HTR-8/SVneo (cell line): ENCODE results near the gene ASF1B.
A peak's percentile ranks its signal among the peaks of the same experiment; 100 is the strongest.

ENCODE experiments used
- DNase-seq: peaks from one replicate; pipeline ENCODE4 v3.0.0; 2011; ENCODE audit warnings: low spot score, mixed read lengths; ENCODE audit not compliant: insufficient read length
- FAIRE-seq: peaks from 2 replicates; lab custom pipeline; 2011; peaks lifted over from hg19 to GRCh38; lab: Jason Lieb, UNC

Gene ASF1B

GRCh38 chr19:14112809-14113385 is 23.5 kb downstream of the ASF1B start:
- no peak for FAIRE-seq
- no peak for DNase-seq

GRCh38 chr19:14112051-14112808 is 24.2 kb downstream of the ASF1B start:
- no peak for FAIRE-seq
- DNase-seq, result no peak

GRCh38 chr19:14111486-14111885 is 24.9 kb downstream of the ASF1B start:
- no peak for DNase-seq
- no peak for FAIRE-seq

- no peak for FAIRE-seq
Measured at GRCh38 chr19:14110650-14111049, 25.7 kb downstream of the ASF1B start.

GRCh38 chr19:14107581-14108461 is 28.6 kb downstream of the ASF1B start:
- DNase-seq (no peak), FAIRE-seq (no peak)

More at GRCh38 chr19:14110650-14111049, 25.7 kb downstream of the ASF1B start:
- DNase-seq, result no peak

GRCh38 chr19:14106840-14107239 is 29.5 kb downstream of the ASF1B start:
- no peak for DNase-seq
- no peak for FAIRE-seq

GRCh38 chr19:14105680-14106079 is 30.7 kb downstream of the ASF1B start:
- DNase-seq (no peak), FAIRE-seq (no peak)

GRCh38 chr19:14103310-14103709 is 33.1 kb downstream of the ASF1B start:
- DNase-seq (no peak), FAIRE-seq (no peak)

GRCh38 chr19:14102756-14103155 is 33.6 kb downstream of the ASF1B start:
- DNase-seq (no peak), FAIRE-seq (no peak)

GRCh38 chr19:14102102-14102696 is 34.2 kb downstream of the ASF1B start:
- no peak for FAIRE-seq
- no peak for DNase-seq

GRCh38 chr19:14101003-14101545 is 35.3 kb downstream of the ASF1B start:
- DNase-seq (no peak), FAIRE-seq (no peak)

GRCh38 chr19:14097532-14098151 is 38.7 kb downstream of the ASF1B start:
- no peak for FAIRE-seq
- no peak for DNase-seq

GRCh38 chr19:14096272-14096992 is 40.0 kb downstream of the ASF1B start:
- FAIRE-seq, result peak; percentile 57
- no peak for DNase-seq

- FAIRE-seq (no peak), DNase-seq (no peak)
Measured at GRCh38 chr19:14094854-14095253, 41.5 kb downstream of the ASF1B start.

GRCh38 chr19:14093117-14093823 is 43.1 kb downstream of the ASF1B start:
- FAIRE-seq, result no peak
- DNase-seq, result no peak

GRCh38 chr19:14091813-14092462 is 44.5 kb downstream of the ASF1B start:
- FAIRE-seq (no peak), DNase-seq (no peak)

- FAIRE-seq (no peak), DNase-seq (peak; percentile 80)
Measured at GRCh38 chr19:14091081-14091812, 45.1 kb downstream of the ASF1B start.
